H1 (cell line): ENCODE data around the gene PSMB5. TPM values are rescaled to one million over a fixed set of nuclear protein-coding genes. Genes with fewer than 3 reads are reported as not detected.
A peak's percentile ranks its signal among the peaks of the same experiment; 100 is the strongest.

Experiments used
- ATF2 ChIP-seq: IDR thresholded peaks from 2 replicates; pipeline ENCODE4 v1.6.1; 2012; ENCODE audit warnings: low read length, inconsistent platforms
- CHD2 ChIP-seq: IDR thresholded peaks from 2 replicates; pipeline ENCODE4 v1.6.1; 2012; ENCODE audit warnings: low read length, improper control_type of control experiment
- E2F6 ChIP-seq: IDR thresholded peaks from 2 replicates; pipeline ENCODE4 v1.6.1; 2012; ENCODE audit warnings: inconsistent platforms
- GABPA ChIP-seq: IDR thresholded peaks from 2 replicates; pipeline ENCODE4 v1.6.1; 2011; ENCODE audit warnings: mild to moderate bottlenecking, low read length, moderate library complexity, borderline replicate concordance; ENCODE audit not compliant: insufficient read depth
- GTF2F1 ChIP-seq: IDR thresholded peaks from 2 replicates; pipeline ENCODE4 v1.6.1; 2012; ENCODE audit warnings: low read depth, low read length, improper control_type of control experiment, borderline replicate concordance
- HDAC6 ChIP-seq: IDR thresholded peaks from one replicate; pipeline ENCODE4 v1.7.1; 2012; ENCODE audit warnings: low read depth, mild to moderate bottlenecking, inconsistent platforms, low read length, moderate library complexity
- NANOG ChIP-seq: IDR thresholded peaks from 2 replicates; pipeline ENCODE4 v1.6.1; 2011; ENCODE audit warnings: low read length, low read depth, mild to moderate bottlenecking, inconsistent platforms; ENCODE audit not compliant: insufficient read depth, poor library complexity, severe bottlenecking
- RAD21 ChIP-seq, 2 experiments: IDR thresholded peaks in 1 of 2; conservative IDR thresholded peaks in 1 of 2; 2 replicates each; pipeline ENCODE4 v1.6.1; 2011; ENCODE audit warnings: low read depth in 2 of 2, low read length in 2 of 2, improper control_type of control experiment in 1 of 2, inconsistent platforms in 1 of 2, mild to moderate bottlenecking in 1 of 2, moderate library complexity in 1 of 2
- SIRT6 ChIP-seq: IDR thresholded peaks from one replicate; pipeline ENCODE4 v1.7.1; 2012; ENCODE audit warnings: low read length, inconsistent platforms
- USF2 ChIP-seq: IDR thresholded peaks from 2 replicates; pipeline ENCODE4 v1.6.1; 2011; ENCODE audit warnings: low read length, improper control_type of control experiment
- polyA plus RNA-seq, 7 experiments: library from polyadenylated mRNA; depleted of rRNA in 3 of 7; stranded (reverse) in 5 of 7; unstranded in 2 of 7; fragments of >200 nt in 5 of 7; fragments of 200-250 nt in 2 of 7; gene quantifications; 1 replicate in 5 of 7; 2 replicates in 1 of 7; 4 replicates in 1 of 7; pipeline versions ENCODE4 v1.2.1 to v1.2.3, GENCODE V29; 2011 to 2013; ENCODE audit warnings: missing spikeins in 2 of 7, mixed read lengths in 2 of 7
- total RNA-seq: library from RNA; stranded (reverse); fragmentation: NEBNext Ultra II Directional; extraction: Animal tissue kit (Norgen Biotek cat#: 25700); gene quantifications from 2 replicates; pipeline ENCODE4 v1.2.1, GENCODE V29; 2021

The PSMB5 gene
- total and polyA plus RNA-seq, 2 of the 8 experiments (the other 6 are each of a cell fraction or from before 2014, with no cell fraction given): 254 to 510 TPM

DNA sequence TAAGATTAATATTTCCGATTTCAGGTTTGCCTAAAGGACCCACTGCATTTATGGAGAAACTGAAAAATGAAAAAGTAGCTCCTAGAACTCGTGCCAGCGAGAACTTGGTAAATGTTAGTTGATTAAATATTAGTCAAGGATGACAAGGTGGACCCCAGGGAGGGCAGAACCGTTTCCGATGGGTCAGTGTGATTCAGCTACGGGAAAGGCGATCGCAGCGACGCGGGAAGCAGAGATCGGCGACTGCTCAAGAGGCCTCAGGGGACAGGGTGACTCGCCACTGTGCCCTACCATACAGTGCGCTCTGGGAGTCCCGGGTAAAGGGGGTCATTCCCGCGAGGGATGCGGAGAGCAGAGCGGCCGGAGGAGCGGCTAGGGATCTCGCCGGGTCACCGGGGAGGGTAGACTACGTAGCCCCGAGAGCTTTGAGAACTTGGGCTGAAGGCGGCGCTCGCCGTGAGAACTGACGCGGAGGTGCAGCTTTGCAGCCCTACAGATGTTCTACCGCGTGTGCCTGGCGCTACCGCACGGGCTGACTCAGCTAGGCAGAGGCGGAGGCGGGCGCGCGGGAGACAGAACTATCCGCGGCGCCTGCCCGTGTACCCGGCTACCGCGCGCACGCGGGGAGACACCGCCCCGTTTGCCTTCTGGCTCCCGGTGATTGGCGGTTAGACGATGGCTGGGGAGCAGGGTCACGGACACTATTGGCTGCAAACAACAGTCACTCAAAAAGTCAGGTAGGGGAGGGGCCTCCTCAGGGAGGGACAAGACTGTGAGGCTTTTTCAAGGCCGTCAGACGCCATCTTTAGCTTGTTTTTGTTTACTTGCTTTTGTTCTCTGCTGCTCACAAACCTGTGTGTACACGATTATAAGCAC lies 27.9 kb downstream of the PSMB5 start (continued):
- TF ChIP-seq NANOG: peak; percentile 83
- TF ChIP-seq ATF2: no peak
- TF ChIP-seq USF2: no peak
- no peak for TF ChIP-seq GTF2F1
- TF ChIP-seq E2F6: peak; percentile 94
- no peak for TF ChIP-seq GABPA
- TF ChIP-seq RAD21 (IDR thresholded peaks at IDR 0.05 in 1 of 2, conservative IDR thresholded peaks at IDR 0.05 in 1 of 2; ENCODE audit: low read depth in 2 of 2, low read length in 2 of 2): no peak
- TF ChIP-seq SIRT6: no peak
- no peak for TF ChIP-seq HDAC6
- peak; percentile 89 for TF ChIP-seq CHD2
